Lung (tissue), 12 donors: Measurements from ENCODE around the gene NEO1. TPM values are rescaled to one million over a fixed set of nuclear protein-coding genes. Genes with fewer than 3 reads are reported as not detected.

Source experiments
- ATAC-seq: fragments of 200-7000 bp; cut with Tn5 transposase; one replicate; pipeline ENCODE4 v1.9.1; 2020; ENCODE audit warnings: moderate number of reproducible peaks; ENCODE audit not compliant: insufficient read depth, low FRiP score
- DNase-seq, 3 donors: peaks; one replicate each; pipeline ENCODE4 v3.0.0-alpha.2; 2013 to 2017
- H3K27ac ChIP-seq, 2 donors: one replicate each; pipeline ENCODE4 v1.5.1; 2013; ENCODE audit warnings: mild to moderate bottlenecking in 2 of 2, moderate library complexity in 2 of 2, control low read depth in 1 of 2, inconsistent platforms in 1 of 2, low read depth in 1 of 2, low read length in 1 of 2
- H3K27me3 ChIP-seq, 3 donors: one replicate each; pipeline ENCODE4 v1.5.1; 2013; ENCODE audit warnings: low read length in 2 of 3; ENCODE audit not compliant: control insufficient read depth in 3 of 3, insufficient read depth in 3 of 3
- H3K36me3 ChIP-seq, 4 donors: one replicate each; pipeline ENCODE4 v1.5.1; 2013; ENCODE audit warnings: low read length in 4 of 4, mild to moderate bottlenecking in 1 of 4, moderate library complexity in 1 of 4; ENCODE audit not compliant: control insufficient read depth in 4 of 4, insufficient read depth in 4 of 4
- H3K4me1 ChIP-seq, 5 donors: one replicate each; pipeline ENCODE4 v1.5.1; 2013; ENCODE audit warnings: low read length in 5 of 5, mild to moderate bottlenecking in 2 of 5, moderate library complexity in 1 of 5; ENCODE audit not compliant: control insufficient read depth in 5 of 5, insufficient read depth in 5 of 5
- H3K4me3 ChIP-seq: one replicate; pipeline ENCODE4 v1.5.1; 2013; ENCODE audit warnings: mild to moderate bottlenecking, control low read depth, moderate library complexity
- H3K9ac ChIP-seq, 2 donors: one replicate each; pipeline ENCODE4 v1.5.1; 2013; ENCODE audit warnings: low read length in 2 of 2, control low read depth in 1 of 2; ENCODE audit not compliant: insufficient read depth in 1 of 2
- H3K9me3 ChIP-seq, 4 donors: one replicate each; pipeline ENCODE4 v1.5.1; 2013; ENCODE audit warnings: low read length in 3 of 4, mild to moderate bottlenecking in 1 of 4, moderate library complexity in 1 of 4; ENCODE audit not compliant: control insufficient read depth in 4 of 4, insufficient read depth in 3 of 4
- CTCF ChIP-seq: IDR thresholded peaks from 2 replicates; pipeline ENCODE4 v1.5.1; 2012; ENCODE audit warnings: mild to moderate bottlenecking; ENCODE audit errors: control extremely low read depth, extremely low read depth
- WGBS, 2 donors: extraction: QIAGEN DNeasy Blood & Tissue Kit; methylation state at CpG; one replicate each; pipeline ENCODE4 v1.1.7; 2013; 5-methylcytosine and 5-hydroxymethylcytosine counted together
- polyA plus RNA-seq, 2 donors: library from polyadenylated mRNA; stranded (reverse); fragments of 200-250 nt; gene quantifications; one replicate each; pipeline ENCODE4 v1.2.1, GENCODE V29; 2013
- total RNA-seq, 2 donors: library from RNA; depleted of rRNA in 1 of 2; stranded (reverse); fragments of >200 nt in 1 of 2; gene quantifications; one replicate each; pipeline ENCODE4 v1.2.1, GENCODE V29; 2014 to 2021
- donor health status: control.
- donor health status: control.
- donor health status: Bipolar disorder and iron deficiency.
- donor health status: healthy.
- donor health status: DM: yes; HTN: yes; CAD: no.

NEO1 gene
- total and polyA plus RNA-seq, 4 donors = 6.9 to 70.8 (median 16.5) TPM

GRCh38 chr15:73240866-73241499, 188.7 kb downstream of the NEO1 start:
- H3K4me3 ChIP-seq = no peak overlapping the region
- peaks cover 0 to 24% (median 4%) of the 10 kb centered on the region in 4 donors for H3K36me3 ChIP-seq
- no peaks in the 10 kb centered on the region for H3K9me3 ChIP-seq
- 43% methylated on average over 4 of the region's 4 CpGs for WGBS, 2 donors
- no peak overlapping the region for H3K9ac ChIP-seq
- H3K27me3 ChIP-seq = no peaks in the 10 kb centered on the region
- H3K4me1 ChIP-seq = peaks cover 0 to 3% (median 0%) of the 10 kb centered on the region in 5 donors
- TF ChIP-seq CTCF = peak; percentile 74
- no peak overlapping the region for H3K27ac ChIP-seq
- ATAC-seq (no peak), DNase-seq (peak; percentile 67 to 79 (median 69))

GRCh38 chr15:73244333-73244732, 192.1 kb downstream of the NEO1 start:
- 81 to 83% methylated on average over 6 of the region's 6 CpGs for WGBS, 2 donors
- Histone ChIP-seq H3K4me1 (no peaks in the 10 kb centered on the region), H3K27ac (no peak overlapping the region), H3K27me3 (no peaks in the 10 kb centered on the region), H3K36me3 (peaks cover 5 to 27% (median 9%) of the 10 kb centered on the region in 4 donors), H3K9ac (no peak overlapping the region), H3K9me3 (no peaks in the 10 kb centered on the region), H3K4me3 (no peak overlapping the region)
- no peak for ATAC-seq
- no peak for TF ChIP-seq CTCF
- DNase-seq = peak in 1 of 3 donors; percentile 20

- H3K36me3 ChIP-seq = peaks cover 5 to 29% (median 9%) of the 10 kb centered on the region in 4 donors
- ATAC-seq = no peak
Observed at GRCh38 chr15:73246439-73246838, 194.2 kb downstream of the NEO1 start.

More at GRCh38 chr15:73246439-73246838, 194.2 kb downstream of the NEO1 start:
- H3K9ac ChIP-seq = no peak overlapping the region
- no peaks in the 10 kb centered on the region for H3K27me3 ChIP-seq
- no peak overlapping the region for H3K4me3 ChIP-seq
- H3K4me1 ChIP-seq = no peaks in the 10 kb centered on the region
- DNase-seq = no peak
- H3K9me3 ChIP-seq = no peaks in the 10 kb centered on the region
- TF ChIP-seq CTCF = no peak
- H3K27ac ChIP-seq = no peak overlapping the region
